ENCODE results near the gene XRCC5. TPM values are rescaled to one million over a fixed set of nuclear protein-coding genes. Genes with fewer than 3 reads are reported as not detected.

XRCC5 gene
- total and polyA plus RNA-seq, 2 of the 8 experiments (the other 6 are each of a cell fraction or from before 2014, with no cell fraction given) = 308 to 644 TPM

- H3K27ac ChIP-seq (ENCODE audit: low read depth, low read length) = no peak overlapping the region
- 84% methylated on average over 4 of the region's 4 CpGs; no CpG with 5 or more reads in 1 of the 2 experiments for WGBS, 2 experiments (ENCODE audit: extremely low coverage in 1 of 2, insufficient coverage in 1 of 2, insufficient read length in 1 of 2, insufficient replicate concordance in 2 of 2, low coverage in 1 of 2, low lambda C conversion rate in 2 of 2, missing lambda C conversion rate in 1 of 2)
These were observed 124.3 kb downstream of the XRCC5 start for GRCh38 chr2:216233281-216233995.

More at GRCh38 chr2:216233281-216233995, 124.3 kb downstream of the XRCC5 start:
- H3K23me2 ChIP-seq (ENCODE audit: low read depth, low read length) = no peaks in the 10 kb centered on the region
- no peak overlapping the region for H3K4ac ChIP-seq (replicated peaks; ENCODE audit: insufficient read length, low read depth, low read length)
- ChIA-PET POLR2A (ENCODE audit: partially characterized antibody) (no interaction called here), CTCF (ENCODE audit: partially characterized antibody) (interaction anchor here (3.0 kb wide), 1 partner anchor 11 kb away, joined by 12 read pairs; no protein-coding TSS in a partner anchor)
- H2AK5ac ChIP-seq (ENCODE audit: low read depth, low read length) = no peak overlapping the region
- no peak overlapping the region for H3K14ac ChIP-seq (ENCODE audit: insufficient read length)
- TF ChIP-seq RXRA (IDR thresholded peaks at IDR 0.05; ENCODE audit: insufficient read depth, low read depth, low read length) = no peak
- TF ChIP-seq NRF1 (IDR thresholded peaks at IDR 0.05; ENCODE audit: low read depth, low read length) = no peak
- TF ChIP-seq ATF2 (IDR thresholded peaks at IDR 0.05; ENCODE audit: low read length) = no peak
- no peak for TF ChIP-seq RAD21 (IDR thresholded peaks at IDR 0.05 in 1 of 2, conservative IDR thresholded peaks at IDR 0.05 in 1 of 2; ENCODE audit: low read depth in 2 of 2, low read length in 2 of 2)
- TF ChIP-seq POLR2A (IDR thresholded peaks at IDR 0.05; ENCODE audit: control extremely low read depth in 1 of 2, low read depth in 2 of 2, low read length in 2 of 2) = no peak
- no peak for TF ChIP-seq SP2 (IDR thresholded peaks at IDR 0.05; ENCODE audit: low read length)
- no peak overlapping the region for H2BK20ac ChIP-seq (ENCODE audit: low read length)
- no peak overlapping the region; the same call in 1 of the 2 replicates for H2BK5ac ChIP-seq (ENCODE audit: low read depth, low read length)
- no peak overlapping the region for H2BK12ac ChIP-seq (ENCODE audit: low read depth, low read length)
- no peaks in the 10 kb centered on the region for H4K20me1 ChIP-seq (replicated peaks in 1 of 2; ENCODE audit: control insufficient read depth in 1 of 2, insufficient read depth in 2 of 2, low read length in 2 of 2)
- no peaks in the 10 kb centered on the region for H3K79me1 ChIP-seq (ENCODE audit: low read depth, low read length)
- no peak overlapping the region for H3K9ac ChIP-seq (replicated peaks in 1 of 4; ENCODE audit: extremely low read depth in 1 of 4, low read depth in 3 of 4, low read length in 3 of 4)
- DNase-seq (ENCODE audit: low read depth in 1 of 2, low spot score in 2 of 2) (no peak), FAIRE-seq (no peak)
- no peak overlapping the region for H3K18ac ChIP-seq (ENCODE audit: extremely low read depth, low read length)
- no peak overlapping the region for H2BK15ac ChIP-seq (ENCODE audit: low read length)
- H3K9me3 ChIP-seq (ENCODE audit: insufficient read depth in 2 of 2, low read depth in 1 of 2, low read length in 1 of 2) = peaks cover 0 to 3% of the 10 kb centered on the region in 2 experiments; a peak in 1 of 4 replicates
- H2AFZ ChIP-seq (ENCODE audit: low read length) = no peak overlapping the region
- no peak overlapping the region for H3K4me2 ChIP-seq (ENCODE audit: insufficient read depth in 1 of 2, low read depth in 2 of 2, low read length in 2 of 2)
- no peak overlapping the region for H3K4me3 ChIP-seq (ENCODE audit: extremely low read depth in 1 of 4, insufficient read depth in 2 of 4, low read depth in 3 of 4, low read length in 4 of 4)
- H3K56ac ChIP-seq (replicated peaks; ENCODE audit: insufficient read length, low read depth, low read length) = no peak overlapping the region
- no peak overlapping the region for H4K5ac ChIP-seq (ENCODE audit: insufficient read length, low read depth, low read length)
- no peak overlapping the region for H4K91ac ChIP-seq (replicated peaks; ENCODE audit: insufficient read length, low read length)
- no peaks in the 10 kb centered on the region for H3K27me3 ChIP-seq (replicated peaks in 1 of 4; ENCODE audit: control insufficient read depth in 3 of 4, extremely low read depth in 1 of 4, insufficient read depth in 3 of 4, low read length in 3 of 4)
- H3K79me2 ChIP-seq (ENCODE audit: control insufficient read depth in 1 of 2, insufficient read depth in 2 of 2, low read length in 2 of 2) = no peaks in the 10 kb centered on the region
- no peak overlapping the region for H2BK120ac ChIP-seq (replicated peaks; ENCODE audit: low read depth, low read length)
- 0 out of 2 replicates have a peak overlapping the region, but pooled peaks have one; percentile 71 for H4K8ac ChIP-seq (ENCODE audit: extremely low read depth, insufficient read depth, low read length)
- H3K4me1 ChIP-seq (replicated peaks in 1 of 4; ENCODE audit: control insufficient read depth in 3 of 4, insufficient read depth in 4 of 4, low read length in 3 of 4) = no peaks in the 10 kb centered on the region
- H3K23ac ChIP-seq (ENCODE audit: insufficient read length) = no peak overlapping the region
- H3K36me3 ChIP-seq (ENCODE audit: control insufficient read depth in 2 of 4, insufficient read depth in 4 of 4, low read length in 3 of 4) = no peaks in the 10 kb centered on the region

Measured in H1 (cell line).